Measurements from ENCODE around the gene VASH1. TPM values are rescaled to one million over a fixed set of nuclear protein-coding genes. Genes with fewer than 3 reads are reported as not detected.

The VASH1 gene
- total and polyA plus RNA-seq, 2 of the 13 experiments (the other 11 are each of a cell fraction or from before 2014, with no cell fraction given) = 0.11 to 0.24 TPM

DNA sequence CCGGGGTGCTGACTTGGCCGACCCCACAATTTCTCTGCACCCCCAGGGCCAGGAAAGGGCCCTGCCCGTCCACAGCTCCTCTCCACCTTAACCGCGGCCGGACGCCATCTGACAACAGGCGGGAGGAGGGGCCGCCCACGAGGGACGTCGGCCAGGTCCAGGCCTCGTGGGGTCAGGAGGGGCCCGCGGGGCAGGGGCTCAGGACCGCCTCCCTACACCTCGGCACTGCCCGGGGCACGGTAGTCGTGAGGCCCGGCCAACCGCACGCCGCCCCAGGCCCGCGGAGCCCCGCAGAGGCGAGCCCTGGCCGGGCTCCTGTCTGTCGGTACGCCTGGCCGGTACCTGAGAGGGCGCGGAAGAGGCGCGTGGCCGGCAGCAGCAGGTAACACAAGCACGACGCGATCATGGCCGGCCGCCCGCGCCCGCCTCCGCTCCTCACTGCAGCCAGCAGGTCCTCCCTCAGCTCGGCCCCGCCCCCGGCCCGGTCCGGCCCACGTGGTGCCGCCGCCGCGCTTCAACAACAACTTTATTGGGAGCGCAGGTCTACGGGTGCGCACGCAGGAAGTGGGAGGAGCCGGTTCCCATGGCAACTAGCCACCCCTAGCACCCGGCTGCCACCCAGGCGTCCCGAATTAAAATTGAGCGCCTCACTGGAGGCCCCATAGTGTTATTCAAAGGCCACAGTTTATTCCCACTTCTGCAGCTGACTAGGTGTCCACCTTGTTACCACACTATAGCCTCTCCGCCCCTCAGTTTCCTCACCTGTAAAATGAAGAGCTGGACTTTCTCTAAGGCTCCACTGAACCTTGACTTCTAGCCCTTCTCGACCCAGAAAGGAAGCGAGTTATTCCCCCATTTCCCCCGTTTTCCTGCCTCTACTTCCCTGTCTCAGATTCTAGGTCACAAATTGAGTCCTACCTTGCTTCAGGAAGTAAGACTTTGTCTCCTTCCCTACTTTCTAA, 51.4 kb downstream of the VASH1 start, which contains the start of gene ANGEL1 (continued):
- TF ChIP-seq ZMAT3 (CRISPR knock-in tag; conservative IDR thresholded peaks at IDR 0.05) (no peak; the same call in 1 of the 2 replicates), ZNF207 (IDR thresholded peaks at IDR 0.05; ENCODE audit: borderline replicate concordance) (no peak), ZNF678 (CRISPR knock-in tag; IDR thresholded peaks at IDR 0.05) (peak; percentile 89; the same call in 1 of the 2 replicates), EP300 (IDR thresholded peaks at IDR 0.05; ENCODE audit: low read depth in 2 of 2, low read length in 2 of 2) (peak in 1 of 2 experiments; percentile 60; a peak in 2 of 4 replicates), EP300 (CRISPR knock-in tag; IDR thresholded peaks at IDR 0.05; ENCODE audit: borderline replicate concordance) (no peak), ZNF564 (CRISPR knock-in tag; IDR thresholded peaks at IDR 0.05) (peak; percentile 68; the same call in 1 of the 2 replicates), CCAR2 (optimal IDR thresholded peaks at IDR 0.05; ENCODE audit: low read depth, low read length) (no peak), ZNF737 (CRISPR knock-in tag; IDR thresholded peaks at IDR 0.05; ENCODE audit: borderline replicate concordance) (peak; percentile 63; the same call in 1 of the 2 replicates), HNF4A (CRISPR knock-in tag; IDR thresholded peaks at IDR 0.05) (no peak), ELF1 (CRISPR knock-in tag; IDR thresholded peaks at IDR 0.05) (peak; percentile 75), HOXA9 (CRISPR knock-in tag; IDR thresholded peaks at IDR 0.05; ENCODE audit: borderline replicate concordance) (0 out of 2 replicates have a peak, but pooled peaks have one; percentile 31), CREB1 (IDR thresholded peaks at IDR 0.05) (peak; percentile 63), CREB1 (CRISPR knock-in tag; IDR thresholded peaks at IDR 0.05) (peak; percentile 35; the same call in 1 of the 2 replicates), DZIP1 (CRISPR knock-in tag; IDR thresholded peaks at IDR 0.05) (no peak), REPIN1 (CRISPR knock-in tag; IDR thresholded peaks at IDR 0.05; ENCODE audit: borderline replicate concordance, low read depth) (peak; percentile 63; the same call in 1 of the 2 replicates), CTCF (CRISPR knock-in tag; IDR thresholded peaks at IDR 0.05) (no peak), YEATS4 (CRISPR knock-in tag; IDR thresholded peaks at IDR 0.05; ENCODE audit: borderline replicate concordance) (peak; percentile 84; the same call in 1 of the 2 replicates), ZNF296 (CRISPR knock-in tag; conservative IDR thresholded peaks at IDR 0.05) (peak; percentile 73; the same call in 1 of the 2 replicates), ZMYM2 (CRISPR knock-in tag; IDR thresholded peaks at IDR 0.05) (no peak)
- TF ChIP-seq, protein P1, sequence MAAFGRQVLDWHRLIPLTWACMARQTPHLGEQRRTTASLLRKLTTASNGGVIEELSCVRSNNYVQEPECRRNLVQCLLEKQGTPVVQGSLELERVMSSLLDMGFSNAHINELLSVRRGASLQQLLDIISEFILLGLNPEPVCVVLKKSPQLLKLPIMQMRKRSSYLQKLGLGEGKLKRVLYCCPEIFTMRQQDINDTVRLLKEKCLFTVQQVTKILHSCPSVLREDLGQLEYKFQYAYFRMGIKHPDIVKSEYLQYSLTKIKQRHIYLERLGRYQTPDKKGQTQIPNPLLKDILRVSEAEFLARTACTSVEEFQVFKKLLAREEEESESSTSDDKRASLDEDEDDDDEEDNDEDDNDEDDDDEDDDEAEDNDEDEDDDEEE (CRISPR knock-in tag; IDR thresholded peaks at IDR 0.05) = no peak
- TF ChIP-seq, protein P2, sequence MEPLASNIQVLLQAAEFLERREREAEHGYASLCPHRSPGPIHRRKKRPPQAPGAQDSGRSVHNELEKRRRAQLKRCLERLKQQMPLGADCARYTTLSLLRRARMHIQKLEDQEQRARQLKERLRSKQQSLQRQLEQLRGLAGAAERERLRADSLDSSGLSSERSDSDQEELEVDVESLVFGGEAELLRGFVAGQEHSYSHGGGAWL (CRISPR knock-in tag; IDR thresholded peaks at IDR 0.05) = peak; percentile 83; the same call in 1 of the 2 replicates
- TF ChIP-seq, protein P3, sequence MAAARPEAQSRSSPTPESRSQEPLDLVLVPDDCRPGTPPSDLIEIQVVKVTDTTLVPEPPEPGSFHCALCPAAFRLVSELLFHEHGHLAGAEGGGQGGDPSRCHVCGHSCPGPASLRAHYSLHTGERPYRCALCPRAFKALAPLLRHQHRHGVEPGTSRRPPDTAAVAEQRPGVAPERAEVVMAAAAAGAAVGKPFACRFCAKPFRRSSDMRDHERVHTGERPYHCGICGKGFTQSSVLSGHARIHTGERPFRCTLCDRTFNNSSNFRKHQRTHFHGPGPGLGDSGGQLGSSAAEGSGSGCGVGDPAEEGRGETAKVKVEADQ (CRISPR knock-in tag; IDR thresholded peaks at IDR 0.05; ENCODE audit: borderline replicate concordance) = peak; percentile 87; the same call in 1 of the 2 replicates
